HG03280 (cell line): ENCODE measurements around the gene HMG20A.

Source experiments
- ATAC-seq: cut with Tn5 transposase; IDR thresholded peaks from one replicate; pipeline ENCODE4 v1.9.1; 2021; ENCODE audit warnings: mild to moderate bottlenecking, moderate library complexity; ENCODE audit not compliant: unreplicated experiment

The HMG20A gene

GRCh38 chr15:77515613-77516012 lies 94.9 kb downstream of the HMG20A start:
- no peak for ATAC-seq

GRCh38 chr15:77516076-77516475 lies 95.4 kb downstream of the HMG20A start:
- ATAC-seq, result no peak

DNA sequence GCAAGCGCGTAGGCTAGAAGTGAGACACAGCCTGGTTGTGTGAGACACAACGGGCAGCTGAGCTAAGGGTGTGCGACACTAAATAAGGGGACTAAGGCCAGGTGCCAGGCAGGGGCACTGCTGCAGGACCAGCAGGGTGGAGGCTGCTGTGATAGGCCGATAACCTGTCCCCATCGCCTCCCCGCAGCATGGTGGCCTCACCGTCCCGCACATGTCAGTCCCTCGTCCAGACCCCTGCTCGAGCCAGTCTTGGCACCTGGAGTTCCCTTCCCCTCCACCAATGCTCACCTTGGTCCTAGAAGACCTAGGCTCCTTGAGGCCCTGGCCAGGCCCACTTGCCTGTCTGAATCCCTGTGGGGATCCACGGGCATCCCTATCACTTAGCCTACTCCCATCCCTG lies 96.1 kb downstream of the HMG20A start:
- no peak for ATAC-seq

DNA sequence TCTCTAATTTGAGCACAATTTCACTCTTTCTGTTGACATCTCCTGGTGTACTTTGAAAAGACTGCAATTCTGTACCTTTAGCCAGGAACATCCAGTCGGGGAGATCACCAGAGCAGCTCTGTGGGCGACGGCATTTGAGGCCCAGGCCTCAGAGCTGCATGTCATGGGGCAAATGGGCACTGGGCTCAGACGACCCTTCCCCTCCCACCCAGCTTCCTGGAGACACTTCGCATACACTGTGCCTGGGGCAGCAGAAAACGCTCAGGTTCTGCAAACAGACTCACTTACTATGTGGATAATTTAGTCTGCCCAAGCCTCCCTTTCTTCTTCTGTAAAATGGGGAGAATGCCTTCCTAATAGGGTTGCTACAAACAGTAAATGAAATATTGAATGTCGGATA lies 96.9 kb downstream of the HMG20A start:
- ATAC-seq, result no peak

DNA sequence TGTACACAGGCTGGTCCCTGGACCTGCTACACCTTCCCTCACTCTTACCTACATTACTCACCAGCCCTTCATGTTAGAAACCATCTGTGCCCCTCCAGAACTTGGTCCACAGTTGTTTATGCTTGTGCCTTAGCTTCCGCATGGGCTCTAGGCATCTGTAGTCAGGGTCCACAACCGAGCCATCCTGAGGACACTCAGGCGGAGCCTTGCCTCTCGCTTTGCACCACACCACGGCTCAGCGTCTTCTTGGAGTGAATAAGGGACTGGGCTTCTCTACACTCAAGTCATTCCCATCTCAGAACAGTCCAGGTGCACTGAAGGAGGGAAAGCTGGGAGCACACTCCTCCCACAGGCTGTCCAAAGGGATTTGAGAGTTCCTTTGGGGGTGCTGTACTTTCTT lies 97.8 kb downstream of the HMG20A start:
- no peak for ATAC-seq

GRCh38 chr15:77519540-77519939 lies 98.9 kb downstream of the HMG20A start:
- ATAC-seq, result no peak

- ATAC-seq, result no peak
Observed at GRCh38 chr15:77521206-77521605, 100.5 kb downstream of the HMG20A start.

- ATAC-seq, result no peak
Observed at GRCh38 chr15:77525400-77525811, 104.7 kb downstream of the HMG20A start.

DNA sequence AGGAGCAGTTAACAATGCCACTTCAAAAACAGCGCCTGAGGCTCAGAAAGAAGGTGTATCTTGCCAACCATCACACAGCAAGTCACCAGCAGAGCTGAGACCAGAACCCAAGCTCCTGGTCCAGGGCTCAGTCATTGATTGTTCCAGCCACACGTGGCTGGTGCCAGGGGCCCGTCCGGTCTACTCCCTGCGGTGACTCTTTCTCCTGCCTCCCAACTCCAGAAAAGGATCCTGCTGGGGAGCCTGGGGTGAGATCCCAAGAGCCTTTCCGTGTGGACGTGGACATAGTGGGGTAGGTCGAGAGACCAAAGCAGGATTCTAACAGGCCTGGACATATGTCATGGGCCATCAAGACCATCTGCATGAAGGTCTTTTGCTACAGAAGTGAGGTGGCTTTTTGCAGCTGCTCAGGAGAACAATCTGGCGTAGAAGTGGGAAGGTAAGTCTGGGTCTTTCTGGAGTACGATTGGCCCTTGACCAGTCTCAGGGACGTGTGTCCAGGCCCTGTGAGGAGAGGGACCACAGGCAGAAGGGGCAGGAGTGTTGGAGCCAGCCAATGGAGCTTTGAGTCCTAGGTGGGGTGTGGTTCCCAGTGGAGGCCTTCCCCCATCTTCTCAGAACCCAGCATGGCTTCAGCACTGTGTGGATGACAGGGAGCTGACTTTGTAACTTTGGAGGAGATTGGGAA lies 105.4 kb downstream of the HMG20A start:
- no peak for ATAC-seq

DNA sequence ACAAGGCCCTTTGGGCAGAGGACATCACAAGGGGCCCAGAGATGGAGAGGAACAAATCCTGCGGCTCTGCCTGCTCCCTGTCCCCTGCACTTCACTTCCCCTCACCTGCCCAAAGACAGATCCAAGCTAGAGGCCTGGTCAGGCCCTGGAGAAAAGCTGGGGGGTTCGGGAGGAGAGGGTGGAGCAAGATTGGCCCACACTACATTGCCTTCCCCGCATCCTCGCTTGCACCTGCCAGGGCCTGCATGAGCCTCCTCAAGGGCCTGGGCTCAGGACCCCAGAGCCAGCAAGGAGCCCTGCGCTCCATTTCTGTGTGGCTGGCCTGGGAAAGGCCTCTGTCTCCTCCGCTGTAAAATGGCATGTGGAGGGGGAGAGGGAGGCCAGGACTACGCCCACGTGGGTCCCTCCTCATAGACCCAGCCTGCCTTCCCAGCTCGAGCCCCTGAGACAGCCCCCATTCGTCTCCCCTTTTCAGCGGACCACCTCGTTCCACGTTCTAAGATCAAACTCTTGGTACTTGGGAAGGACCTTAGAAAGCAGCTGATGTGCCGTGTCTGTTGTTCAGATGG lies 106.0 kb downstream of the HMG20A start:
- ATAC-seq, result no peak

DNA sequence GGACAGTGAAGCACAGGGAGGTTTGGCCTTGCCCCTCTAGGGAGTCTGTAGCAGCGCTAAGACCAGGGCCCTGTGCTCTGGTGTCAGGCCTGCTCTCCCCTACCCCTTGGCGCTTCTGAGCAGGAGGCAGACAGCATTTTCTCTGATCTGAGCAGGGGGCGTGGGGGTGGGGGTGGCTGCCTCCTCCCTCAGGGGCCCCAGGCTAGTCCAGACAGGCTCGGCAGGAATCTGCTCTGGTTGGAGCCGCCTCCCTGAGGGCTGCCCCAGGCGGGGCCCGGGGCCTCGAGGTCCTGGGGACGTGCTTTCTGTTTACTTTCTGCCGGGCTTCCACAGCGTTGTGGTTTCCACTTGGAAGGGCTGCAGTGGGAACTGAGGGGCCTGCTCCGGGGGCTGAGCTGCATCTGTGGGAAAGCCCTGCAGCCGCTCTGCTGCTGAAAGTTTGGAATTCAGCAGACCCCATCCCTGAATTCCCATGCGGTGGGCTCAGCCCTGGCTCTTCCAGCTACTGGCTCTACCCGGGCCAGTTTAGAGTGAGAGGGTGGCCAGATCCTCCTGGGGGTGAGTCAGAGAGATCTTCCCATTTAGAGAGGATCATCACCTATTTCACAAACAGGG lies 106.6 kb downstream of the HMG20A start:
- no peak for ATAC-seq

- no peak for ATAC-seq
Observed at GRCh38 chr15:77527831-77528231, 107.1 kb downstream of the HMG20A start.

DNA sequence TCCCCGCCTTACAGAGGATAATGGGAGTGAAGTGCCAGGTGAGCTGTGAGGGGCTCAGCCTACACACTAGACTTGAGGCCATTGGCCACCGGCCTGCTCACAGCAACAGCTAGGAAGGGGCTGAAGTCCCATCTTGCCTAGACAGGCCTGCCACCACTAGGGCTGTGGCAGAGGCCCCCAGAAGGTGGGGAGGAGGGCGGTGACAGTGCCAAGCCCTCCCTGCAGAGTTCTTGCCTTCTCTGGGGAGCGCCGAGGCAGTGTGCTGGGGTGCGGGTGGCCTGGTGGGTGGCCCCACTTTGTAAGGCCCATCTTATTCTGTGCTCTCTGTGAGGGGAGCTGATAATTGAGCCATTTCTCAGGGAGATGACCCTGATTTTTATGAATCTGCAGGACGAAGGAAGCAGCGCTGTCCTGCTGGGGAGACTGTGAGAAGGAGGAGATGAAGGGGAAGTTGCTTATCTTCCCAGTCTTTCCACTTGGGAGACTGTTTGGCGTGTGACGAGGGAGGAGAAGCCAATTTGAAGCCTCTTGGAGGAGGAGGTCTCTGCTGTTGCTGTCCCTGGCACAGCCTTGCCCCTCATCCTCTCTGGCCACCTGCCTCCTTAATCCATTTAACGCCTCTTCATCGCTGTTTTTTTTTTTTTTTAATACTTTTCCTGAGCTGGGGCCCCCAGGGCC lies 107.7 kb downstream of the HMG20A start:
- ATAC-seq, result no peak

DNA sequence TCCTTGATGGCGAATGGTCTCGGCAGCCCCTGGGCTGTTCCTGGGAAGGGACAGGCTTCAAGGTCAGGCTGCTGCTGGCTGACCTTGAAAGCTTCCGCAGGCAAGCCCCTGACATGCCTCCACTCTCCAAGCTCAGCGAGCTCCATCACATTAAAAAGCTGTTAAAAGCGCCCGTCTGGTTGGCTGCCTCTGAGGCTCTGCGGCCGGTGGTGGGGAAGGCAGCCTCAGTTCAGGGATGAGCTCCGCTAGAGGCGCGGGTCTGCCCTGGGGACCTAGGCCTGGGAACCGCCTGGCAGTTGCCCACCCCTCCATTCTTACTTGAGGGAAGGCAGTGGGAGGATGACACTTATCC lies 108.3 kb downstream of the HMG20A start:
- no peak for ATAC-seq

DNA sequence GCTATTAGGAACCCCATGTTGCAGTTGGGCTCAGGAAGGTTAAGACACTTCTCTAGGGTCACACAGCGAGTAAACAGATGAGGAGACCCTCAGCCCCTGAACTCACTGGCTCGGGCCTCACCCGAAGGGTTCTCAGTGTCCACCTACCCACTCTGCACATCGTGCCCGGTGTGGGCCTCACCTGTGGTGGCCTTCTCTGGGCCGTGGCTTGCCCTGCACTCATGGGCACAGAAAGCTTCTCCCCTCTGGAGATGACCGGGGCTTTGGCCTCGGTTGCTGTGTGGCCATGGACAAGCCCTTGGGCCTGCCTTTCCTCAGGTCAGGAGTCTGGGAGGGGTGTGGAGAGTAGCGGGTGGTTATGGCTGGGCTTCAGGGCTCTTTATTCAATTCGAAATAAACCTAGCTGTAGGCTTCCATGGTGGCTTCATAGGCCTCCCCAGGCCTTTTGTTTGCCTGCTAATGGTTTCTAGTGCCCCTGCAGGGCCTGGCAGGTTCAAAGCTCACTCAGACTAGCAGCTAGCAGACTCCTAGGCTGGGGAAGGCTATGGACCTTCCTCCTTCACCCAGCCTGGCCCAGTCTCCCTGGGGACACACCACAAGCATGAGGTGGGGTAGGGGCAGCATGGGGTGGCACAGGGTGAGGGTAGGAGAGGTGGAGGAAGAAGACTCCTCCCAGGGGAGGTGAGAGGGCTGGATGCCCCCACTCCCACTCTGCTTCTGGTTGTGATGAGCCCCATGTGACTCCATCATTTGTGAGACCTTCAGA lies 108.9 kb downstream of the HMG20A start:
- ATAC-seq, result no peak

- no peak for ATAC-seq
Observed at GRCh38 chr15:77530576-77530975, 109.9 kb downstream of the HMG20A start.

GRCh38 chr15:77531191-77532000 lies 110.7 kb downstream of the HMG20A start:
- no peak for ATAC-seq

DNA sequence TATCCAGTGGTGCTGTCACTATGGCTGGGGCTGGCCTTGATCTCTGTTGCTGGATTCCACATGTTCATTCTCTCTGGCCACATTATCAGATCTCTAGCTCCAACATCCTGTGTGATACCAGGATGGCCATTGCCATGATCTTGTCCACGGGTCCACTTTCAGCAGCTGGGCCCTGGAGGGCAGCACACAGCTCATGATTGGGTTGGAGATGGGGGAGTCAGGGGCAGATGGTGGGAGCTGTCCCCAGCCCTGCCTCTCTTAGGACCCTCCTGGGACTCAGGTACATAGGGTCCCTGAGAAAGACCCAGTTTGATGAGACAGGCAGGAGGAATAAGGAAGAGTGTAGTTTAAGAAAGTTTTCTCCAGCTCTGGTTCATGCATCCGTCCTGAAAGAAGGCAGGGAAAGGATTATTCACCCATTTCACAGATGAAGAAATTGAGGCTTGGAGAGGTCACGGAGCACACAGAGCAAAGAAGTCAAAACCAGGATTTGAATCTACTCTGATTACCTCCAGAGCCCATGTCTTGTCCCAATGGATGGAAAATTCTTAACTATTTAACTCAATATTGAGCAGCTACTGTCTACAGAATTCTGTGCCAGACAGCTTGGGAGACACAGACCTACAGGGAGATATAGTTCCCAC lies 111.5 kb downstream of the HMG20A start:
- ATAC-seq, result no peak

DNA sequence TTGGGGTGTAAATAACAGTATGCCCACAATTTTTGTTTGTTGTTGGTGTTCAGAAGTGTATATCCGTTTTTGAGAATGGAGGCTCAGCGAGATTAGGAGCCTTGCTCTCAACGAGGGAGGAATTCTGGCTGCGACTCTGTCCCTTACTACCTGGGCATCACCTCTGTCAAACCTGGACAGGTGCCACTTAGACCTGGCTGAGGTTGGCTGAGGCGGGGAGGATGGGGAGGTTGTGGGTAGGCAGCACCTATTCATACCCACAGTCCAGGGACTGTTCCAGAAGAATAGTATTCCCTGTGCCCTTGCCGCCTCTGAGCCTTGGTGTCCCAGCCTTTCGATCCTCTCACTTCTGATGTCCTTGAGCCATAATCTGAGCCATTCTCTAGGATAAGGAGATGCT lies 112.2 kb downstream of the HMG20A start:
- no peak for ATAC-seq
